H1 (cell line): ENCODE results near the gene NKAIN2. TPM values are rescaled to one million over a fixed set of nuclear protein-coding genes. Genes with fewer than 3 reads are reported as not detected.

Source experiments
- CTCF ChIA-PET: fragments of 300-600 bp; sonication (Branson Sonifier 250); formaldehyde crosslinking; loops from one replicate; lab custom pipeline; 2021; ENCODE audit not compliant: partially characterized antibody; lab: Charles Lee
- POLR2A ChIA-PET: fragments of 300-600 bp; sonication (Branson Sonifier 250); formaldehyde crosslinking; loops from one replicate; lab custom pipeline; 2021; ENCODE audit warnings: inconsistent platforms; ENCODE audit not compliant: partially characterized antibody; lab: Charles Lee
- DNase-seq, 2 experiments: peaks; one replicate each; pipeline versions ENCODE4 v3.0.0 to v3.0.0-alpha.2; 2010 to 2022; ENCODE audit warnings: low spot score in 2 of 2, low read depth in 1 of 2, mixed read lengths in 1 of 2
- FAIRE-seq: peaks from 2 replicates; lab custom pipeline; 2011; peaks lifted over from hg19 to GRCh38; lab: Jason Lieb, UNC
- H2AFZ ChIP-seq: 2 replicates; pipeline ENCODE4 v1.8.1; 2012; ENCODE audit warnings: low read length, inconsistent platforms
- H2AK5ac ChIP-seq: 2 replicates; pipeline ENCODE4 v1.6.1; 2013; ENCODE audit warnings: low read depth, low read length
- H2BK120ac ChIP-seq: replicated peaks from 2 replicates; pipeline ENCODE3; 2013; ENCODE audit warnings: low read depth, low read length, inconsistent platforms
- H2BK12ac ChIP-seq: 2 replicates; pipeline ENCODE4 v1.6.1; 2013; ENCODE audit warnings: low read depth, low read length
- H2BK15ac ChIP-seq: 2 replicates; pipeline ENCODE4 v1.6.1; 2013; ENCODE audit warnings: low read length
- H2BK20ac ChIP-seq: 2 replicates; pipeline ENCODE4 v1.6.1; 2013; ENCODE audit warnings: low read length
- H2BK5ac ChIP-seq: 2 replicates; pipeline ENCODE4 v1.6.1; 2013; ENCODE audit warnings: low read depth, low read length
- H3K14ac ChIP-seq: 2 replicates; pipeline ENCODE4 v1.6.1; 2013; ENCODE audit warnings: inconsistent platforms; ENCODE audit not compliant: insufficient read length
- H3K18ac ChIP-seq: 2 replicates; pipeline ENCODE4 v1.6.1; 2013; ENCODE audit warnings: low read length; ENCODE audit errors: extremely low read depth
- H3K23ac ChIP-seq: 2 replicates; pipeline ENCODE4 v1.6.1; 2013; ENCODE audit warnings: inconsistent platforms; ENCODE audit not compliant: insufficient read length
- H3K23me2 ChIP-seq: 2 replicates; pipeline ENCODE4 v1.6.1; 2013; ENCODE audit warnings: low read depth, low read length
- H3K27ac ChIP-seq: 2 replicates; pipeline ENCODE4 v1.6.1; 2011; ENCODE audit warnings: low read depth, low read length, inconsistent platforms
- H3K27me3 ChIP-seq, 4 experiments: replicated peaks in 1 of 4; 1 replicate in 1 of 4; 2 replicates in 3 of 4; pipeline versions ENCODE4 v1.6.1 to v1.8.1; 2011 to 2013; ENCODE audit warnings: low read length in 3 of 4, mild to moderate bottlenecking in 3 of 4, inconsistent platforms in 2 of 4, mixed read lengths in 2 of 4, moderate library complexity in 1 of 4; ENCODE audit not compliant: control insufficient read depth in 3 of 4, insufficient read depth in 3 of 4; ENCODE audit errors: extremely low read depth in 1 of 4
- H3K36me3 ChIP-seq, 4 experiments: 2 replicates each; pipeline versions ENCODE4 v1.6.1 to v1.8.1; 2011 to 2013; ENCODE audit warnings: mild to moderate bottlenecking in 4 of 4, low read length in 3 of 4, moderate library complexity in 2 of 4, control low read depth in 1 of 4, inconsistent platforms in 1 of 4; ENCODE audit not compliant: insufficient read depth in 4 of 4, control insufficient read depth in 2 of 4
- H3K4ac ChIP-seq: replicated peaks from 2 replicates; pipeline ENCODE3; 2013; ENCODE audit warnings: low read length, low read depth, mixed read lengths, inconsistent platforms; ENCODE audit not compliant: insufficient read length
- H3K4me1 ChIP-seq, 4 experiments: replicated peaks in 1 of 4; 1 replicate in 1 of 4; 2 replicates in 3 of 4; pipeline versions ENCODE4 v1.6.1 to v1.8.1; 2011 to 2013; ENCODE audit warnings: low read length in 3 of 4, inconsistent platforms in 2 of 4, mixed read lengths in 1 of 4; ENCODE audit not compliant: insufficient read depth in 4 of 4, control insufficient read depth in 3 of 4
- H3K4me2 ChIP-seq, 2 experiments: 2 replicates each; pipeline versions ENCODE4 v1.6.1 to v1.8.1; 2011 to 2013; ENCODE audit warnings: low read depth in 2 of 2, low read length in 2 of 2, control low read depth in 1 of 2, inconsistent platforms in 1 of 2, mild to moderate bottlenecking in 1 of 2; ENCODE audit not compliant: insufficient read depth in 1 of 2
- H3K4me3 ChIP-seq, 4 experiments: fragments of 200-600, 300-600 bp in 1 of 4; sonication (generic), shearing (Covaris generic), sonication (Bioruptor Twin) in 1 of 4; 2 replicates each; pipeline versions ENCODE4 v1.5.1 to v1.8.1; 2011 to 2016; ENCODE audit warnings: low read length in 4 of 4, low read depth in 3 of 4, control low read depth in 2 of 4, inconsistent platforms in 2 of 4, mild to moderate bottlenecking in 2 of 4, mixed read lengths in 1 of 4, moderate library complexity in 1 of 4; ENCODE audit not compliant: insufficient read depth in 2 of 4; ENCODE audit errors: extremely low read depth in 1 of 4
- H3K56ac ChIP-seq: replicated peaks from 2 replicates; pipeline ENCODE3; 2013; ENCODE audit warnings: low read depth, mild to moderate bottlenecking, mixed read lengths, low read length, inconsistent platforms; ENCODE audit not compliant: insufficient read length
- H3K79me1 ChIP-seq: 2 replicates; pipeline ENCODE4 v1.6.1; 2013; ENCODE audit warnings: low read depth, low read length, control low read depth
- H3K79me2 ChIP-seq, 2 experiments: 2 replicates each; pipeline versions ENCODE4 v1.6.1 to v1.8.1; 2012 to 2013; ENCODE audit warnings: low read length in 2 of 2, mild to moderate bottlenecking in 2 of 2, inconsistent platforms in 1 of 2; ENCODE audit not compliant: insufficient read depth in 2 of 2, control insufficient read depth in 1 of 2
- H3K9ac ChIP-seq, 4 experiments: replicated peaks in 1 of 4; 1 replicate in 1 of 4; 2 replicates in 3 of 4; pipeline versions ENCODE4 v1.6.1 to v1.8.1; 2011 to 2013; ENCODE audit warnings: low read depth in 3 of 4, low read length in 3 of 4, control low read depth in 2 of 4, mild to moderate bottlenecking in 2 of 4, moderate library complexity in 2 of 4, inconsistent platforms in 1 of 4; ENCODE audit errors: extremely low read depth in 1 of 4
- H3K9me3 ChIP-seq, 2 experiments: 2 replicates each; pipeline versions ENCODE4 v1.6.1 to v1.8.1; 2012 to 2013; ENCODE audit warnings: mild to moderate bottlenecking in 2 of 2, moderate library complexity in 2 of 2, control low read depth in 1 of 2, inconsistent platforms in 1 of 2, low read depth in 1 of 2, low read length in 1 of 2, mixed read lengths in 1 of 2; ENCODE audit not compliant: insufficient read depth in 2 of 2
- H4K20me1 ChIP-seq, 2 experiments: replicated peaks in 1 of 2; 2 replicates each; pipeline versions ENCODE3 to v1.8.1; 2011 to 2013; ENCODE audit warnings: inconsistent platforms in 2 of 2, low read length in 2 of 2, mild to moderate bottlenecking in 1 of 2; ENCODE audit not compliant: insufficient read depth in 2 of 2, control insufficient read depth in 1 of 2
- H4K5ac ChIP-seq: 2 replicates; pipeline ENCODE4 v1.6.1; 2013; ENCODE audit warnings: low read length, low read depth, mixed read lengths, inconsistent platforms; ENCODE audit not compliant: insufficient read length
- H4K8ac ChIP-seq: 2 replicates; pipeline ENCODE4 v1.8.0; 2013; ENCODE audit warnings: mild to moderate bottlenecking, moderate library complexity, low read length, inconsistent platforms; ENCODE audit not compliant: insufficient read depth; ENCODE audit errors: extremely low read depth
- H4K91ac ChIP-seq: replicated peaks from 2 replicates; pipeline ENCODE3; 2013; ENCODE audit warnings: low read length, mixed read lengths, inconsistent platforms; ENCODE audit not compliant: insufficient read length
- ASH2L ChIP-seq: fragments of 200-600, 300-600 bp; sonication (generic); IDR thresholded peaks from one replicate; pipeline ENCODE4 v1.7.1; 2017; ENCODE audit warnings: low read length
- EGR1 ChIP-seq: IDR thresholded peaks from 2 replicates; pipeline ENCODE4 v1.6.1; 2011; ENCODE audit warnings: low read depth, low read length, borderline replicate concordance
- HDAC2 ChIP-seq, 2 experiments: fragments of 300-600 bp in 1 of 2; sonication (generic) in 1 of 2; IDR thresholded peaks; 2 replicates each; pipeline ENCODE4 v1.6.1; 2011 to 2012; ENCODE audit warnings: low read depth in 2 of 2, low read length in 2 of 2, mild to moderate bottlenecking in 2 of 2, moderate library complexity in 2 of 2, borderline replicate concordance in 1 of 2, inconsistent platforms in 1 of 2
- SIN3A ChIP-seq, 2 experiments: IDR thresholded peaks in 1 of 2; conservative IDR thresholded peaks in 1 of 2; 2 replicates each; pipeline ENCODE4 v1.6.1; 2011 to 2012; ENCODE audit warnings: low read length in 2 of 2, improper control_type of control experiment in 1 of 2, low read depth in 1 of 2, mild to moderate bottlenecking in 1 of 2
- WGBS, 2 experiments: shearing (Covaris generic) in 1 of 2; methylation state at CpG; one replicate each; pipeline versions ENCODE4 v1.1.6 to v1.1.7; 2013 to 2015; ENCODE audit warnings: low lambda C conversion rate in 2 of 2, mixed read lengths in 2 of 2, inconsistent platforms in 1 of 2, low coverage in 1 of 2, missing lambda C conversion rate in 1 of 2; ENCODE audit not compliant: insufficient replicate concordance in 2 of 2, insufficient coverage in 1 of 2, insufficient read length in 1 of 2; ENCODE audit errors: extremely low coverage in 1 of 2, missing lambda C conversion rate in 1 of 2; 5-methylcytosine and 5-hydroxymethylcytosine counted together
- polyA plus RNA-seq, 7 experiments: library from polyadenylated mRNA; depleted of rRNA in 3 of 7; stranded (reverse) in 5 of 7; unstranded in 2 of 7; fragments of >200 nt in 5 of 7; fragments of 200-250 nt in 2 of 7; gene quantifications; 1 replicate in 5 of 7; 2 replicates in 1 of 7; 4 replicates in 1 of 7; pipeline versions ENCODE4 v1.2.1 to v1.2.3, GENCODE V29; 2011 to 2013; ENCODE audit warnings: missing spikeins in 2 of 7, mixed read lengths in 2 of 7
- total RNA-seq: library from RNA; stranded (reverse); fragmentation: NEBNext Ultra II Directional; extraction: Animal tissue kit (Norgen Biotek cat#: 25700); gene quantifications from 2 replicates; pipeline ENCODE4 v1.2.1, GENCODE V29; 2021
- TF ChIP-seq, protein P1 (sequence below): IDR thresholded peaks from 2 replicates; pipeline ENCODE4 v1.6.1; 2011; ENCODE audit warnings: low read length, improper control_type of control experiment

Gene NKAIN2
- total and polyA plus RNA-seq, 2 of the 8 experiments (the other 6 are each of a cell fraction or from before 2014, with no cell fraction given): 0.20 to 0.34 TPM

DNA sequence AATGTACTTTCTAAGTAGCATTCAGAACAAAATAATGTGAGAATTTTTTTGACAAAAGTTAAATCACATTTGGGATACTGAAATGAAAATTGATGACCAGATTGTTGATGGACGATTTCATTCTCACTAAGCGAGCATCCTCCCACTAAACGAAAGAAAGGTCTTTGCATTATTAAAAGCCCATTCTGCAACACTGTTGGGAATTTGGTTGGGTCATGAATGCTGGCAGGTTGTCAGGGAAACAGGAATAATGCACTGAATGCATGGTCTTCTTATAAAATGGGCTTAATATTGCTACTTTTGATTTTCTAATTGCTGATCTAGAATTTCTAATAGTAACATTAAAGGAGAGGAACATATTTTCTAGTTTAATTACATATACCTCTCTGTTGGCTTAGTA, 229.8 kb downstream of the NKAIN2 start:
- H2BK15ac ChIP-seq: no peak overlapping the region
- no peaks in the 10 kb centered on the region for H3K9me3 ChIP-seq
- H2BK5ac ChIP-seq: no peak overlapping the region
- no peak overlapping the region for H3K14ac ChIP-seq
- H3K36me3 ChIP-seq: no peaks in the 10 kb centered on the region
- H3K27me3 ChIP-seq: no peaks in the 10 kb centered on the region
- no peak overlapping the region for H2AK5ac ChIP-seq
- H3K9ac ChIP-seq: no peak overlapping the region
- CTCF ChIA-PET: interaction anchor here (0.5 kb wide), 1 partner anchor 64 kb away, joined by 6 read pairs; no protein-coding TSS in a partner anchor
- no peak overlapping the region for H3K56ac ChIP-seq
- H3K18ac ChIP-seq: no peak overlapping the region
- H4K20me1 ChIP-seq: no peaks in the 10 kb centered on the region
- no peak overlapping the region for H3K4ac ChIP-seq
- no peak overlapping the region for H3K23ac ChIP-seq
- WGBS, 2 experiments: 92% methylated on average over 3 of the region's 3 CpGs; no CpG with 5 or more reads in 1 of the 2 experiments
- no peaks in the 10 kb centered on the region for H3K23me2 ChIP-seq
- no peak overlapping the region for H3K4me2 ChIP-seq
- H3K4me1 ChIP-seq: peaks cover 0 to 4% (median 0%) of the 10 kb centered on the region in 4 experiments; a peak in 1 of 7 replicates
- H3K79me2 ChIP-seq: no peaks in the 10 kb centered on the region
- H2AFZ ChIP-seq: no peak overlapping the region
- H4K8ac ChIP-seq: no peak overlapping the region
- no peak overlapping the region for H2BK12ac ChIP-seq
- no peak overlapping the region for H2BK120ac ChIP-seq
- POLR2A ChIA-PET: no interaction called here
- no peak for FAIRE-seq
- no peak overlapping the region for H4K91ac ChIP-seq
- no peak overlapping the region for H3K4me3 ChIP-seq
- DNase-seq: no peak
- no peaks in the 10 kb centered on the region for H3K79me1 ChIP-seq
- H3K27ac ChIP-seq: no peak overlapping the region
- TF ChIP-seq, protein P1, sequence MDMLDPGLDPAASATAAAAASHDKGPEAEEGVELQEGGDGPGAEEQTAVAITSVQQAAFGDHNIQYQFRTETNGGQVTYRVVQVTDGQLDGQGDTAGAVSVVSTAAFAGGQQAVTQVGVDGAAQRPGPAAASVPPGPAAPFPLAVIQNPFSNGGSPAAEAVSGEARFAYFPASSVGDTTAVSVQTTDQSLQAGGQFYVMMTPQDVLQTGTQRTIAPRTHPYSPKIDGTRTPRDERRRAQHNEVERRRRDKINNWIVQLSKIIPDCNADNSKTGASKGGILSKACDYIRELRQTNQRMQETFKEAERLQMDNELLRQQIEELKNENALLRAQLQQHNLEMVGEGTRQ: no peak
- TF ChIP-seq ASH2L: no peak
- no peak for TF ChIP-seq HDAC2 (IDR thresholded peaks at IDR 0.05; ENCODE audit: borderline replicate concordance in 1 of 2, low read depth in 2 of 2, low read length in 2 of 2)
- TF ChIP-seq SIN3A (conservative IDR thresholded peaks at IDR 0.05 in 1 of 2, IDR thresholded peaks at IDR 0.05 in 1 of 2; ENCODE audit: low read depth in 1 of 2, low read length in 2 of 2): no peak
- TF ChIP-seq EGR1: no peak
- H2BK20ac ChIP-seq: no peak overlapping the region
- no peak overlapping the region for H4K5ac ChIP-seq
